HepG2 (cell line): ENCODE data around the gene MGST2. TPM values are rescaled to one million over a fixed set of nuclear protein-coding genes. Genes with fewer than 3 reads are reported as not detected.

Source experiments
- FOXC1 ChIP-seq: sonication (generic); formaldehyde crosslinking; IDR thresholded peaks from 2 replicates; pipeline ENCODE4 v1.8.0; 2022; ENCODE audit warnings: mild to moderate bottlenecking, missing genetic modification reagents, borderline replicate concordance
- FOXK1 ChIP-seq: sonication (generic); formaldehyde crosslinking; IDR thresholded peaks from 2 replicates; pipeline ENCODE4 v1.4.0; 2020; ENCODE audit warnings: low read depth, missing genetic modification reagents, borderline replicate concordance
- IKZF4 ChIP-seq: sonication (generic); formaldehyde crosslinking; IDR thresholded peaks from 2 replicates; pipeline ENCODE4 v1.5.1; 2020; ENCODE audit warnings: borderline replicate concordance, mild to moderate bottlenecking, low read depth, missing genetic modification reagents; ENCODE audit errors: not compliant biosample characterization
- KLF11 ChIP-seq: IDR thresholded peaks from 2 replicates; pipeline ENCODE4 v1.6.1; 2016; ENCODE audit warnings: missing compliant biosample characterization
- RBM22 ChIP-seq: fragments of 200-400 bp; formaldehyde crosslinking; optimal IDR thresholded peaks from 2 replicates; pipeline ENCODE3; 2017; ENCODE audit warnings: mild to moderate bottlenecking, low read length, moderate library complexity
- SIN3A ChIP-seq: IDR thresholded peaks from 2 replicates; pipeline ENCODE4 v1.6.1; 2011; ENCODE audit warnings: low read depth, mild to moderate bottlenecking, control low read depth, low read length, borderline replicate concordance
- SUZ12 ChIP-seq: fragments of 150-350 bp; IDR thresholded peaks from 2 replicates; pipeline ENCODE4 v1.6.1; 2014; ENCODE audit warnings: low read depth, low read length
- TP53 ChIP-seq: sonication (generic); formaldehyde crosslinking; conservative IDR thresholded peaks from 2 replicates; pipeline ENCODE4 v1.4.0; 2020; ENCODE audit warnings: missing genetic modification reagents
- ZNF20 ChIP-seq: sonication (generic); formaldehyde crosslinking; IDR thresholded peaks from 2 replicates; pipeline ENCODE4 v1.4.0; 2020; ENCODE audit warnings: mild to moderate bottlenecking, moderate library complexity, missing genetic modification reagents
- ZNF24 ChIP-seq: fragments of 450-650 bp; IDR thresholded peaks from 2 replicates; pipeline ENCODE4 v1.6.1; 2017; ENCODE audit warnings: antibody characterized with exemption, mild to moderate bottlenecking
- ZNF468 ChIP-seq: sonication (generic); formaldehyde crosslinking; IDR thresholded peaks from 2 replicates; pipeline ENCODE4 v1.8.0; 2022; ENCODE audit warnings: mild to moderate bottlenecking, moderate library complexity, missing genetic modification reagents
- ZNF747 ChIP-seq: sonication (generic); formaldehyde crosslinking; IDR thresholded peaks from 2 replicates; pipeline ENCODE4 v1.8.1; 2023; ENCODE audit warnings: missing genetic modification reagents, mild to moderate bottlenecking, borderline replicate concordance
- ZNF841 ChIP-seq: sonication (generic); formaldehyde crosslinking; IDR thresholded peaks from 2 replicates; pipeline ENCODE4 v1.8.1; 2023; ENCODE audit warnings: missing genetic modification reagents, borderline replicate concordance
- ZXDC ChIP-seq: sonication (generic); formaldehyde crosslinking; IDR thresholded peaks from 2 replicates; pipeline ENCODE4 v1.5.0; 2020; ENCODE audit warnings: mild to moderate bottlenecking, missing genetic modification reagents
- polyA plus RNA-seq, 8 experiments: library from polyadenylated mRNA; depleted of rRNA in 3 of 8; stranded (reverse) in 7 of 8; unstranded in 1 of 8; fragments of >200 nt; fragmentation: Illumina TruSeq in 4 of 8; extraction: Trizol in 4 of 8; gene quantifications; 2 replicates each; pipeline versions ENCODE4 v1.2.1 to v1.2.3, GENCODE V29; 2011 to 2016; ENCODE audit warnings: low read depth in 4 of 8, missing spikeins in 1 of 8, mixed read lengths in 1 of 8; ENCODE audit not compliant: insufficient read depth in 1 of 8
- total RNA-seq, 5 experiments: library from RNA; depleted of rRNA; stranded (reverse); fragments of >200 nt; fragmentation: Illumina TruSeq; extraction: Trizol; gene quantifications; 2 replicates each; pipeline ENCODE4 v1.2.3, GENCODE V29; 2016; ENCODE audit warnings: low read depth in 1 of 5
- TF ChIP-seq, protein P1 (sequence below): sonication (generic); formaldehyde crosslinking; IDR thresholded peaks from 2 replicates; pipeline ENCODE4 v1.4.0; 2020; ENCODE audit warnings: missing genetic modification reagents; ENCODE audit errors: not compliant biosample characterization
- TF ChIP-seq, protein P2 (sequence below): sonication (generic); formaldehyde crosslinking; IDR thresholded peaks from 2 replicates; pipeline ENCODE4 v1.8.1; 2023; ENCODE audit warnings: mild to moderate bottlenecking, missing genetic modification reagents, borderline replicate concordance
- TF ChIP-seq, protein P3 (sequence below): sonication (generic); formaldehyde crosslinking; IDR thresholded peaks from 2 replicates; pipeline ENCODE4 v1.4.0; 2020; ENCODE audit warnings: missing genetic modification reagents
- TF ChIP-seq, protein P4 (sequence below): sonication (generic); formaldehyde crosslinking; IDR thresholded peaks from 2 replicates; pipeline ENCODE4 v1.4.0; 2020; ENCODE audit warnings: missing genetic modification reagents

The MGST2 gene
- total and polyA plus RNA-seq, 2 of the 13 experiments (the other 11 are each of a cell fraction or from before 2014, with no cell fraction given): 205 to 416 TPM

GRCh38 chr4:139689093-139689722 lies 23.6 kb downstream of the MGST2 start (continued):
- TF ChIP-seq ZXDC (CRISPR knock-in tag) (no peak), FOXC1 (CRISPR knock-in tag) (peak; percentile 29; the same call in 1 of the 2 replicates), FOXK1 (CRISPR knock-in tag) (peak; percentile 78; the same call in 1 of the 2 replicates), SIN3A (0 out of 2 replicates have a peak, but pooled peaks have one; percentile 51), SUZ12 (no peak), ZNF747 (CRISPR knock-in tag) (0 out of 2 replicates have a peak, but pooled peaks have one; percentile 38), ZNF20 (CRISPR knock-in tag) (no peak), IKZF4 (CRISPR knock-in tag) (no peak), ZNF24 (no peak), ZNF468 (CRISPR knock-in tag) (no peak), ZNF841 (CRISPR knock-in tag) (no peak), KLF11 (CRISPR knock-in tag) (0 out of 2 replicates have a peak, but pooled peaks have one; percentile 39), TP53 (CRISPR knock-in tag) (no peak), RBM22 (peak; percentile 88)
- TF ChIP-seq, protein P1, sequence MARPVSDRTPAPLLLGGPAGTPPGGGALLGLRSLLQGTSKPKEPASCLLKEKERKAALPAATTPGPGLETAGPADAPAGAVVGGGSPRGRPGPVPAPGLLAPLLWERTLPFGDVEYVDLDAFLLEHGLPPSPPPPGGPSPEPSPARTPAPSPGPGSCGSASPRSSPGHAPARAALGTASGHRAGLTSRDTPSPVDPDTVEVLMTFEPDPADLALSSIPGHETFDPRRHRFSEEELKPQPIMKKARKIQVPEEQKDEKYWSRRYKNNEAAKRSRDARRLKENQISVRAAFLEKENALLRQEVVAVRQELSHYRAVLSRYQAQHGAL (CRISPR knock-in tag): no peak
- TF ChIP-seq, protein P2, sequence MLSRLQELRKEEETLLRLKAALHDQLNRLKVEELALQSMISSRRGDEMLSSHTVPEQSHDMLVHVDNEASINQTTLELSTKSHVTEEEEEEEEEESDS: no peak
- TF ChIP-seq, protein P3, sequence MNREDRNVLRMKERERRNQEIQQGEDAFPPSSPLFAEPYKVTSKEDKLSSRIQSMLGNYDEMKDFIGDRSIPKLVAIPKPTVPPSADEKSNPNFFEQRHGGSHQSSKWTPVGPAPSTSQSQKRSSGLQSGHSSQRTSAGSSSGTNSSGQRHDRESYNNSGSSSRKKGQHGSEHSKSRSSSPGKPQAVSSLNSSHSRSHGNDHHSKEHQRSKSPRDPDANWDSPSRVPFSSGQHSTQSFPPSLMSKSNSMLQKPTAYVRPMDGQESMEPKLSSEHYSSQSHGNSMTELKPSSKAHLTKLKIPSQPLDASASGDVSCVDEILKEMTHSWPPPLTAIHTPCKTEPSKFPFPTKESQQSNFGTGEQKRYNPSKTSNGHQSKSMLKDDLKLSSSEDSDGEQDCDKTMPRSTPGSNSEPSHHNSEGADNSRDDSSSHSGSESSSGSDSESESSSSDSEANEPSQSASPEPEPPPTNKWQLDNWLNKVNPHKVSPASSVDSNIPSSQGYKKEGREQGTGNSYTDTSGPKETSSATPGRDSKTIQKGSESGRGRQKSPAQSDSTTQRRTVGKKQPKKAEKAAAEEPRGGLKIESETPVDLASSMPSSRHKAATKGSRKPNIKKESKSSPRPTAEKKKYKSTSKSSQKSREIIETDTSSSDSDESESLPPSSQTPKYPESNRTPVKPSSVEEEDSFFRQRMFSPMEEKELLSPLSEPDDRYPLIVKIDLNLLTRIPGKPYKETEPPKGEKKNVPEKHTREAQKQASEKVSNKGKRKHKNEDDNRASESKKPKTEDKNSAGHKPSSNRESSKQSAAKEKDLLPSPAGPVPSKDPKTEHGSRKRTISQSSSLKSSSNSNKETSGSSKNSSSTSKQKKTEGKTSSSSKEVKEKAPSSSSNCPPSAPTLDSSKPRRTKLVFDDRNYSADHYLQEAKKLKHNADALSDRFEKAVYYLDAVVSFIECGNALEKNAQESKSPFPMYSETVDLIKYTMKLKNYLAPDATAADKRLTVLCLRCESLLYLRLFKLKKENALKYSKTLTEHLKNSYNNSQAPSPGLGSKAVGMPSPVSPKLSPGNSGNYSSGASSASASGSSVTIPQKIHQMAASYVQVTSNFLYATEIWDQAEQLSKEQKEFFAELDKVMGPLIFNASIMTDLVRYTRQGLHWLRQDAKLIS (CRISPR knock-in tag): peak; percentile 44
- TF ChIP-seq, protein P4, sequence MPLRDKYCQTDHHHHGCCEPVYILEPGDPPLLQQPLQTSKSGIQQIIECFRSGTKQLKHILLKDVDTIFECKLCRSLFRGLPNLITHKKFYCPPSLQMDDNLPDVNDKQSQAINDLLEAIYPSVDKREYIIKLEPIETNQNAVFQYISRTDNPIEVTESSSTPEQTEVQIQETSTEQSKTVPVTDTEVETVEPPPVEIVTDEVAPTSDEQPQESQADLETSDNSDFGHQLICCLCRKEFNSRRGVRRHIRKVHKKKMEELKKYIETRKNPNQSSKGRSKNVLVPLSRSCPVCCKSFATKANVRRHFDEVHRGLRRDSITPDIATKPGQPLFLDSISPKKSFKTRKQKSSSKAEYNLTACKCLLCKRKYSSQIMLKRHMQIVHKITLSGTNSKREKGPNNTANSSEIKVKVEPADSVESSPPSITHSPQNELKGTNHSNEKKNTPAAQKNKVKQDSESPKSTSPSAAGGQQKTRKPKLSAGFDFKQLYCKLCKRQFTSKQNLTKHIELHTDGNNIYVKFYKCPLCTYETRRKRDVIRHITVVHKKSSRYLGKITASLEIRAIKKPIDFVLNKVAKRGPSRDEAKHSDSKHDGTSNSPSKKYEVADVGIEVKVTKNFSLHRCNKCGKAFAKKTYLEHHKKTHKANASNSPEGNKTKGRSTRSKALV: peak; percentile 70
